T-cell (primary cell): ENCODE data around the gene C1orf21. TPM values are rescaled to one million over a fixed set of nuclear protein-coding genes. Genes with fewer than 3 reads are reported as not detected.

Experiments used
- ATAC-seq, 4 experiments: fragments of 200-7000 bp in 3 of 4; fragments of 150-1000 bp in 1 of 4; cut with Tn5 transposase; replicated peaks in 1 of 4; 1 replicate in 3 of 4; 2 replicates in 1 of 4; pipeline ENCODE4 v1.10.0; 2021; ENCODE audit warnings: moderate library complexity in 3 of 4, mild to moderate bottlenecking in 2 of 4, moderate number of reproducible peaks in 1 of 4
- CTCF ChIA-PET, 2 donors: fragments of 300-600 bp; sonication (Branson Sonifier 250); formaldehyde crosslinking; loops; one replicate each; lab custom pipeline; 2022; ENCODE audit warnings: antibody characterized with exemption in 2 of 2; lab: Charles Lee
- POLR2A ChIA-PET, 2 donors: fragments of 300-600 bp; sonication (Branson Sonifier 250); formaldehyde crosslinking; loops; one replicate each; lab custom pipeline; 2022; ENCODE audit warnings: antibody characterized with exemption in 2 of 2; lab: Charles Lee
- DNase-seq, 35 experiments: peaks; one replicate each; pipeline versions ENCODE4 v3.0.0 to v3.0.0-alpha.2; 2013 to 2023
- H3K27ac ChIP-seq: one replicate; pipeline ENCODE4 v1.5.1; 2013; ENCODE audit warnings: low read length
- H3K27me3 ChIP-seq, 2 experiments: replicated peaks in 1 of 2; 1 replicate in 1 of 2; 2 replicates in 1 of 2; pipeline versions ENCODE4 v1.6.1 to v1.7.0; 2013; ENCODE audit warnings: low read length in 1 of 2, mixed read lengths in 1 of 2; ENCODE audit not compliant: control insufficient read depth in 2 of 2, insufficient read depth in 2 of 2; ENCODE audit errors: extremely low read depth in 1 of 2
- H3K36me3 ChIP-seq, 2 donors: 1 replicate in 1 of 2; 2 replicates in 1 of 2; pipeline versions ENCODE4 v1.6.1 to v1.7.0; 2013; ENCODE audit warnings: low read length in 1 of 2; ENCODE audit not compliant: control insufficient read depth in 2 of 2, insufficient read depth in 1 of 2; ENCODE audit errors: extremely low read depth in 1 of 2
- H3K4me1 ChIP-seq, 2 experiments: 1 replicate in 1 of 2; 2 replicates in 1 of 2; pipeline versions ENCODE4 v1.6.1 to v1.7.0; 2013; ENCODE audit warnings: low read length in 2 of 2, mixed read lengths in 1 of 2; ENCODE audit not compliant: insufficient read depth in 2 of 2, control insufficient read depth in 1 of 2; ENCODE audit errors: extremely low read depth in 1 of 2
- H3K4me3 ChIP-seq, 2 donors: 1 replicate in 1 of 2; 2 replicates in 1 of 2; pipeline versions ENCODE4 v1.5.1 to v1.7.0; 2013; ENCODE audit warnings: mild to moderate bottlenecking in 2 of 2, low read length in 1 of 2, moderate library complexity in 1 of 2; ENCODE audit not compliant: control insufficient read depth in 1 of 2; ENCODE audit errors: extremely low read depth in 1 of 2
- H3K9me3 ChIP-seq: 2 replicates; pipeline ENCODE4 v1.7.0; 2013
- H3K27ac Mint-ChIP-seq, 2 donors: one replicate each; pipeline ENCODE4 v1.8.0; 2020 to 2021; ENCODE audit warnings: mild to moderate bottlenecking in 2 of 2, mixed read lengths in 2 of 2
- H3K27me3 Mint-ChIP-seq, 2 donors: one replicate each; pipeline ENCODE4 v1.8.0; 2021 to 2022; ENCODE audit warnings: mixed read lengths in 2 of 2
- H3K36me3 Mint-ChIP-seq: one replicate; pipeline ENCODE4 v1.8.0; 2021; ENCODE audit warnings: mixed read lengths
- H3K4me1 Mint-ChIP-seq, 3 donors: one replicate each; pipeline ENCODE4 v1.8.0; 2020 to 2022; ENCODE audit warnings: mixed read lengths in 3 of 3, mild to moderate bottlenecking in 1 of 3
- H3K4me3 Mint-ChIP-seq, 3 donors: one replicate each; pipeline ENCODE4 v1.8.0; 2020 to 2022; ENCODE audit warnings: mild to moderate bottlenecking in 3 of 3, mixed read lengths in 3 of 3, moderate library complexity in 3 of 3
- H3K9me3 Mint-ChIP-seq, 3 donors: one replicate each; pipeline ENCODE4 v1.8.0; 2020 to 2022; ENCODE audit warnings: mixed read lengths in 3 of 3
- WGBS: methylation state at CpG from one replicate; pipeline ENCODE4 v1.1.5; 2013; ENCODE audit warnings: missing lambda C conversion rate; ENCODE audit not compliant: insufficient coverage; 5-methylcytosine and 5-hydroxymethylcytosine counted together
- total RNA-seq, 35 experiments: library from RNA in 6 of 35; stranded (reverse) in 6 of 35; fragments of 120-200 nt in 1 of 35; gene quantifications; one replicate each; pipeline versions ENCODE4 v1.2.1 to v1.2.4 and lab custom pipeline; 2013 to 2026

C1orf21 gene
- total RNA-seq, 5 donors from 2014 or later (not counting 1 experiment from before 2014, with no cell fraction given) = 1.4 to 17.2 (median 5.9) TPM

GRCh38 chr1:184497959-184498723 lies 111.3 kb downstream of the C1orf21 start:
- Histone ChIP-seq H3K4me3 (no peak overlapping the region), H3K4me1 (no peaks in the 10 kb centered on the region), H3K27me3 (no peaks in the 10 kb centered on the region), H3K36me3 (no peaks in the 10 kb centered on the region), H3K27ac (no peak overlapping the region), H3K9me3 (no peaks in the 10 kb centered on the region)
- no peak for DNase-seq
- CTCF ChIA-PET = interaction anchor here in 1 of 2 donors (0.5 kb wide), 1 partner anchor 120 kb away, joined by 3 read pairs; no protein-coding TSS in a partner anchor
- no peak for ATAC-seq
- Mint-ChIP-seq H3K27me3 (peaks cover 0 to 3% of the 10 kb centered on the region in 2 donors), H3K9me3 (no peaks in the 10 kb centered on the region), H3K36me3 (no peaks in the 10 kb centered on the region), H3K4me3 (no peak overlapping the region), H3K4me1 (no peaks in the 10 kb centered on the region), H3K27ac (no peak overlapping the region)
- 100% methylated on average over 1 of the region's 10 CpGs for WGBS
- POLR2A ChIA-PET = no interaction called here

- CTCF ChIA-PET = no interaction called here
- H3K9me3 ChIP-seq = no peaks in the 10 kb centered on the region
- Mint-ChIP-seq H3K4me3 (no peak overlapping the region), H3K4me1 (no peaks in the 10 kb centered on the region), H3K27me3 (peaks cover 4 to 5% of the 10 kb centered on the region in 2 donors), H3K27ac (no peak overlapping the region), H3K36me3 (no peaks in the 10 kb centered on the region), H3K9me3 (no peaks in the 10 kb centered on the region)
- H3K27me3 ChIP-seq = no peaks in the 10 kb centered on the region
- no peak overlapping the region for H3K4me3 ChIP-seq
- ATAC-seq (no peak), DNase-seq (no peak)
- WGBS = 57% methylated on average over 1 of the region's 1 CpG
- POLR2A ChIA-PET = no interaction called here
- no peaks in the 10 kb centered on the region for H3K36me3 ChIP-seq
- H3K4me1 ChIP-seq = no peaks in the 10 kb centered on the region
- H3K27ac ChIP-seq = no peak overlapping the region
Measured at GRCh38 chr1:184499616-184500015, 112.8 kb downstream of the C1orf21 start.

DNA sequence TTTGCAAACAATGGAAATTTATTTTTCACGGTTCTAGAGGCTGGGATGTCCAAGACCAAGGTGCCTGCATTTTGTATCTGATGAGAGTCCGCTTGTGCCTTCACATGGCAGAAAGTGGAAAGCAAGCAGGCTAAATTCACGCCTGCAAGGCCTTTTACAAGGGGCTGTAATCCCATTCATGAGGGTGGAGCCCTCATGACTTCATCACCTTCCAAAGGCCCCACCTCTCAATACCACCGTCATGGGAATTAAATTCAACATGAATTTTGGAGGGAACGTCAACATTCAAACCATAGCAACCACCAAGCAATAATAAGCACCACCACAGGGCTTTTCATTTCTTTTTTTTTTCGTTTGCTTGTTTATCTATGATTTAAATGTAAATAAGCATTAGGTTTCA lies 115.3 kb downstream of the C1orf21 start:
- Histone ChIP-seq H3K27me3 (no peaks in the 10 kb centered on the region), H3K9me3 (no peaks in the 10 kb centered on the region), H3K4me3 (no peak overlapping the region), H3K36me3 (no peaks in the 10 kb centered on the region), H3K27ac (no peak overlapping the region), H3K4me1 (no peaks in the 10 kb centered on the region)
- Mint-ChIP-seq H3K4me1 (no peaks in the 10 kb centered on the region), H3K4me3 (no peak overlapping the region), H3K9me3 (no peaks in the 10 kb centered on the region), H3K36me3 (no peaks in the 10 kb centered on the region), H3K27me3 (peaks cover 7 to 10% of the 10 kb centered on the region in 2 donors), H3K27ac (no peak overlapping the region)
- ATAC-seq = no peak
- no peak for DNase-seq
- 80% methylated on average over 1 of the region's 6 CpGs for WGBS
- ChIA-PET POLR2A (no interaction called here), CTCF (no interaction called here)

GRCh38 chr1:184503221-184503749 lies 116.5 kb downstream of the C1orf21 start:
- POLR2A ChIA-PET = no interaction called here
- WGBS = no CpG with 5 or more reads among the region's 6 CpGs
- ATAC-seq = no peak

DNA sequence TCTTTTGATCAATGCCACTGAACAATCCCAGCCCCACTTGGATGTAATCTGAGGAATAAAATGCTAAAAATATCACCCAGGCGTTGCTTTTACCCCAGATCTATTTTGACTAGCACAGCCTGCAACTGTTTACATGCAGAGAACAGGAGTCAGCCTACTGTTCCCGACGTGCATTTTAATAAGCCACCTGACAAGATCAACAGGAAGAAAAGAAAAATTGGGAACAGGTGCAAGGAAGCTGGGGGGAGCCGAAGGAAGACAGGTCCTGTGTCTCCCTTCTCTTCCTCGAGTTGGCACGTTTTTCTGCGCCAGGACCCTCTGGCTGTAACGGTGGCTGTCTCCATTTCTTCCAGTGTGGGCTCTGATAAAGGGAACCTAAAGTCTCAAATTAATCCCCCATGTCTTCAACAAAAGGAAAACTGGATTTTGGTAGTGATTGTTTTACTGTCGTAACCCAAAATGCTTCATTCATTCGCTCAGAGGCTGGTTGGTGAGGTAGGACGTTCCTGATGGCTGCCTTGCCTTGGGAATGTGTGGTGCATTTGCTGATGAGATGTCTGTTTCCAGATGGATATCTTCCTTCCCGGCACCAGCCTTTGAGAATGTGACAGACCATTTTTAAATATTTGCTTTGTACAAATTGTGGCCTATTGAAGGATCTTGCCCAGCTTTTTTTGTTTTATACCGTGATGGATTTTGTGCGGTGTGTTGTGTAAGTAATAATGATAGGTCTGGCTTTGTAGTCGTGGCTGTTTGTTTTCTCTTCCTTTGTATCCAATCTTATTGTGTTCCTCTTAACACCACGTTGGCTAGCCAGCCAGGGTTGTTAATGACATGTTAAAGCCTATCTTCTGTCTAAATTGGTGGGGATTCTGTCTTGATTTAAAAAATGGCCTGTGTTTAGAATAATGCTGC lies 117.5 kb downstream of the C1orf21 start:
- ChIA-PET CTCF (no interaction called here), POLR2A (no interaction called here)
- Mint-ChIP-seq H3K36me3 (no peaks in the 10 kb centered on the region), H3K4me3 (no peak overlapping the region), H3K4me1 (no peaks in the 10 kb centered on the region), H3K27ac (no peak overlapping the region), H3K9me3 (no peaks in the 10 kb centered on the region), H3K27me3 (peaks cover 7 to 13% of the 10 kb centered on the region in 2 donors)
- no peaks in the 10 kb centered on the region for H3K36me3 ChIP-seq
- H3K27ac ChIP-seq = no peak overlapping the region
- H3K4me1 ChIP-seq = no peaks in the 10 kb centered on the region
- no peaks in the 10 kb centered on the region for H3K9me3 ChIP-seq
- H3K27me3 ChIP-seq = no peaks in the 10 kb centered on the region
- H3K4me3 ChIP-seq = no peak overlapping the region
- 88% methylated on average over 6 of the region's 16 CpGs for WGBS
- DNase-seq (no peak), ATAC-seq (no peak)

More at GRCh38 chr1:184503221-184503749, 116.5 kb downstream of the C1orf21 start:
- DNase-seq = no peak
- H3K36me3 Mint-ChIP-seq = no peaks in the 10 kb centered on the region
- peaks cover 7 to 10% of the 10 kb centered on the region in 2 donors for H3K27me3 Mint-ChIP-seq
- Histone ChIP-seq H3K27me3 (no peaks in the 10 kb centered on the region), H3K4me1 (no peaks in the 10 kb centered on the region), H3K27ac (no peak overlapping the region), H3K4me3 (no peak overlapping the region), H3K36me3 (no peaks in the 10 kb centered on the region), H3K9me3 (no peaks in the 10 kb centered on the region)
- H3K27ac Mint-ChIP-seq = no peak overlapping the region
- no peaks in the 10 kb centered on the region for H3K9me3 Mint-ChIP-seq
- no peaks in the 10 kb centered on the region for H3K4me1 Mint-ChIP-seq
- no peak overlapping the region for H3K4me3 Mint-ChIP-seq
- CTCF ChIA-PET = interaction anchor here in 1 of 2 donors (0.7 kb wide), 1 partner anchor 564 kb away, joined by 3 read pairs; no protein-coding TSS in a partner anchor

- no peak overlapping the region for H3K4me3 ChIP-seq
- no peaks in the 10 kb centered on the region for H3K27me3 ChIP-seq
- DNase-seq (no peak), ATAC-seq (no peak)
- H3K27me3 Mint-ChIP-seq = peaks cover 7 to 14% of the 10 kb centered on the region in 2 donors
- no peaks in the 10 kb centered on the region for H3K4me1 ChIP-seq
- H3K9me3 Mint-ChIP-seq = no peaks in the 10 kb centered on the region
- ChIA-PET POLR2A (no interaction called here), CTCF (no interaction called here)
- no peak overlapping the region for H3K27ac Mint-ChIP-seq
- no peaks in the 10 kb centered on the region for H3K36me3 ChIP-seq
- no peaks in the 10 kb centered on the region for H3K36me3 Mint-ChIP-seq
- no peaks in the 10 kb centered on the region for H3K9me3 ChIP-seq
- no peak overlapping the region for H3K27ac ChIP-seq
- H3K4me3 Mint-ChIP-seq = no peak overlapping the region
- H3K4me1 Mint-ChIP-seq = no peaks in the 10 kb centered on the region
- WGBS = no CpG with 5 or more reads among the region's 1 CpG
Measured at GRCh38 chr1:184504955-184505338, 118.1 kb downstream of the C1orf21 start.
